ENCODE measurements around the gene C17orf114.

Gene C17orf114

DNA sequence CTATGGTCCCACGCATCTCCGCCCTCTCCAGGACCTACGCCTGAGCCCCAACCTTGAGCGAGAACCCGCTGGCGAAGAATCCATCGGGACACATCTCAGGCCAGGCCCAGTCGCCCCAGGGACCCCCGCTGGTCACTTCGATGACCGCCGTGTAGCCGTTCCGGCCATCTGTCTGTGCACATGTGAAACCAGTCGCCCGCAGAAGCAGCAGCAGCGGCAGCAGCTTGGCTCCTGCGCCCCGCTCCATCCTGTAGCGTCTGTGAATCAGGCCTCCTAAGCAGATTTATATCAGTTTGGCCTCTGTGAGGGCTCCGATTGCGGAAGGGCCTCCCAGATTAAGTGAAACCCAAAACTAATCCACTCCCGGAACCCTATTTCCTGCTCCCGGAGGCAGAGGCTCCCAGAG lies 16.0 kb downstream of the C17orf114 start, which contains the start of gene VMO1:
Gene VMO1, minus strand, starts transcription at position 259 of the 406 bp plus-strand sequence. Its CDS starts 12 bp downstream, at position 247.
- DNase-seq = no peak

- DNase-seq = no peak
These were observed 16.6 kb downstream of the C17orf114 start for GRCh38 chr17:4785311-4786105.

- DNase-seq = peak; percentile 52 to 56
These were observed 19.5 kb downstream of the C17orf114 start for GRCh38 chr17:4782652-4783051.

- no peak for DNase-seq
These were observed 21.7 kb downstream of the C17orf114 start for GRCh38 chr17:4780325-4780955.

GRCh38 chr17:4777969-4778760 lies 24.0 kb downstream of the C17orf114 start:
- no peak for DNase-seq

- DNase-seq = no peak
These were observed 29.9 kb downstream of the C17orf114 start for GRCh38 chr17:4772235-4772613.

DNA sequence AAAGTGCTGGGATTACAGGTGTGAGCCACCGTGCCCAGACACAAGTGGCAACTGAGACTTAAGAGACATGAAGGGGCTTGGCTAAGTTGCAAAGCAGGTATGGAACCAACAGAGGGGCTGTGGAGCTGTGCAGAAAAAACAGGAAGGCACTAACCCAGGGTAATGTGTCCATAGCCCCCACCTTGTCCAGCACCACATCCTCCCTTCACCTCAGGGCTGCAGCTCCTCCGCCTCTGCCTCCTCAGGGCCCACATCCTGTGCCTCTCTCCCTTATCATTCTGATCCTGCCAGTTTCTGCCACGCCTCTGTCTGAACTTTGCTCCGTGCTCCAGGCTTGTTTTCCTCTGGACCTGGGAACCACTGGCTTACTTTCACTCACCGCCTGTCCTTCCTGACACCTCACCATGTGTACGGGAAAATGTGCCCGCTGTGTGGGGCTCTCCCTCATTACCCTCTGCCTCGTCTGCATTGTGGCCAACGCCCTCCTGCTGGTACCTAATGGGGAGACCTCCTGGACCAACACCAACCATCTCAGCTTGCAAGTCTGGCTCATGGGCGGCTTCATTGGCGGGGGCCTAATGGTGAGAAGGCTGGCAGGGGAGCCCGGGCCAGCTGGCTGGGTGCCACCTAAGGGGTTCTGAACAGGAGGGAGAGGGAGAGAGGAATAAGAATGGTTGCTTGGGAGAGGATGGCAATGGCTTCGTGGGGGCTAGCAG lies 30.5 kb downstream of the C17orf114 start, which contains the start of gene TM4SF5:
Gene TM4SF5, plus strand, starts transcription at position 368 of the 716 bp plus-strand sequence. Its CDS starts 37 bp downstream, at position 405.
- DNase-seq = no peak

DNA sequence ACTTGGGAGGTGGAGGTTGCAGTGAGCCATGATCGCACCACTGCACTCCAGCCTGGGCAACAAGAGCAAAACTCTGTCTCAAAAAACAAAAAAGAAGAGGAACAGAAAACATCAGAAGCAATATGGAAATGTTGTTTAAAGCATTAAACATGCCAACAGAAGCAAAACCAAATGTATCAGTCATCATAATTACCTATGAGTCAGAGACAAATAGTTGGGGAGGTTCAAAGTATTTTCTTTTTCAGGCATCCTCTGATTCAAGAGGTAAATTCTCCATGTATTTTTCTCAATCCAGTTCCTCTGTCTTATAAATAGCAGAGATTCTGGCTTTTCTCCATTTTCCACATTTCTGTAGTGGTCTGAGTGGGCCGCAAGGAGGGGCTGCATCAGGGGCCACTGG lies 32.5 kb downstream of the C17orf114 start:
- no peak for DNase-seq

DNA sequence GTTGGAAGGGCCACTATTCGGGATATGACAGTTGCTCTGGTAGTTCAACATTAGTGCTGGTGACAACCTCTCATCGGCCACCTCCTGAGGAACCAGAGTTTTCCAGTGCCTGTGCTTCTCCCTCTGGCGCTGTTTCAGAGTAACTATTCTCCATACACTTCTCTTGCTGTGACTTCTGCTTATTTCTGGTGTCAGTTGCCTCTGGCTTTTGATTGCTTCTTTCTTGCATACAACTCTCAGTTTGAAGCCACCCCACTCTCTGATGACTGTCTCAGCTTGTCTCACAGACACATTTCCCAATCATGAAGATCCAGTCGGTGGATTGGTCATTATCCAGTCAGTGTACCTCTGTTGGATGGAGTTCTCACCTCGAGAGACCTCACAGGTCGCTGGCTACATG lies 33.8 kb downstream of the C17orf114 start:
- no peak for DNase-seq

- DNase-seq = no peak
These were observed 35.4 kb downstream of the C17orf114 start for GRCh38 chr17:4766723-4767122.

DNA sequence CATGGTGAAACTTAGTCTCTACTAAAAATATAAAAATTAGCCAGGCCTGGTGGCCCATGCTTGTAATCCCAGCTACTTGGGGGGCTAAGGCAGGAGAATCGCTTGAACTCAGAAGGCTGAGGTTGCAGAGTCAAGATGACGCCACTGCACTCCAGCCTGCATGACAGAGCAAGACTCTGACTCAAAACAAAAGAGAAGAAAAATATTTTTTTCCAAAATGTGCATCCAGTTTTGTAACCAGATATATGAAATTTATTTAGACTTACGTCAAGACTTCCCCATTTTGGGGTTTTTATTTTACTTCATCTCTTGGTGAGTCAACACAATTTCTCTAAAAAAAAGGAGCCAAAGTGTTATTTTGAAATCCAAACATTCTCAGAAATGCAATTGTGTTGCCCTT lies 35.9 kb downstream of the C17orf114 start:
- no peak for DNase-seq

- no peak for DNase-seq
These were observed 37.5 kb downstream of the C17orf114 start for GRCh38 chr17:4764595-4764994.

GRCh38 chr17:4759776-4760236 lies 42.3 kb downstream of the C17orf114 start:
- no peak for DNase-seq

DNA sequence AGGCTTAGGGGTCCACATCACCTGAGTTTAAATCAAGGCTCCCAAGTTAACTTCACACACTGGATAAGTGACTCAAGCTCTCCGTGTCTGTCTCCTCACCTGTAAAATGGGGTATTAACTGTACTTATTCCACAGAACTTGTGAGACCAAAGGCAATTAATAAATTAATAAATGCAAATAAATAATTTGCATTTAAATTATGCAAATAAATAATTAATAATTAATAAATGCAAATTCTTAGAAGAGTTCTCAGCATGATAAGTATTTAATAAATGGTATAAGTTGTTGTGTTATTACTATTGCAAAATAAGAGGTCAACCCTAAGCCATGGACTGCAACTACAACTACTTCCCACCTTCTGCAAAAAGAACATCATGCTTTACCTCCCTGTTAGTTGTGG lies 48.7 kb downstream of the C17orf114 start:
- no peak for DNase-seq

DNA sequence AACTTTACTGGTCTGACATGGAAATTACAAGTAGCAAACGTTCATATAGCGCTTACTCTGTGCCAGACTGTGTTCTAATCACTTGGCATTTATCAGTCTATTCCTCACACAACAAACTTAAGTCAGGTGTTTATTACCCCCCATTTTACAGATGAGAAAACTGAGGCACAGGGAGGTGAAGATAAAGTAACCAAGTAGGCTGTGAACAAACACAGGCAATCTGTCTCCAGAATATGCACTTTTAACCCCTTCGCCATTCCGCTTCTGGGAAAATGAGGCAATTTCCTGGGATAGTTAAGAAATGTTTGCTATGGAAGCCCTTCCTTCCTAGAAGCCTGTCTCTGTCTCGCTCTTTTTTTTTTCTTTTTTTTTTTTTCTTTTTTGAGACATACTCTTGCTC lies 50.2 kb downstream of the C17orf114 start:
- DNase-seq = no peak
